Loucy (cell line): ENCODE measurements around the gene SLC3A2.
"Not testable (repeated sequence)": the region's sequence is repeated elsewhere in the genome, so short reads cannot be mapped to it uniquely, and the experiment has no call there.

Source experiments
- H2AFZ ChIP-seq: fragments of 200-600 bp; sonication (generic); 2 replicates; pipeline ENCODE4 v1.6.0; 2016; ENCODE audit warnings: antibody characterized with exemption, mild to moderate bottlenecking, low read length, moderate library complexity
- H3F3A ChIP-seq: fragments of 200-600 bp; 2 replicates; pipeline ENCODE4 v1.6.0; 2016; ENCODE audit warnings: antibody characterized with exemption, low read depth, mild to moderate bottlenecking
- H3K27me3 ChIP-seq: fragments of 200-600 bp; sonication (generic); 2 replicates; pipeline ENCODE4 v1.6.1; 2014; ENCODE audit warnings: low read length, mild to moderate bottlenecking; ENCODE audit not compliant: insufficient read depth, poor library complexity, severe bottlenecking
- H3K36me3 ChIP-seq: fragments of 200-600 bp; sonication (generic); 2 replicates; pipeline ENCODE4 v1.6.1; 2016; ENCODE audit warnings: low read length; ENCODE audit not compliant: insufficient read depth
- H3K4me1 ChIP-seq: fragments of 200-600 bp; sonication (generic); 2 replicates; pipeline ENCODE4 v1.5.1; 2014; ENCODE audit warnings: low read length, mild to moderate bottlenecking; ENCODE audit not compliant: insufficient read depth, poor library complexity, severe bottlenecking
- H3K4me2 ChIP-seq: fragments of 200-600 bp; sonication (generic); 2 replicates; pipeline ENCODE4 v1.6.0; 2014; ENCODE audit warnings: antibody characterized with exemption, low read length, low read depth, mild to moderate bottlenecking; ENCODE audit not compliant: poor library complexity, severe bottlenecking
- H3K4me3 ChIP-seq: fragments of 200-600 bp; sonication (generic); 2 replicates; pipeline ENCODE4 v1.5.1; 2014; ENCODE audit warnings: low read length, mild to moderate bottlenecking, mixed read lengths; ENCODE audit not compliant: poor library complexity, severe bottlenecking
- H3K79me2 ChIP-seq: fragments of 200-600 bp; sonication (generic); 2 replicates; pipeline ENCODE4 v1.6.1; 2014; ENCODE audit warnings: low read length; ENCODE audit not compliant: insufficient read depth
- H3K9ac ChIP-seq: fragments of 200-600 bp; sonication (generic); 2 replicates; pipeline ENCODE4 v1.6.0; 2014; ENCODE audit warnings: mild to moderate bottlenecking, low read depth, low read length, moderate library complexity; ENCODE audit not compliant: poor library complexity, severe bottlenecking
- H3K9me2 ChIP-seq: fragments of 200-600 bp; sonication (generic); replicated peaks from 2 replicates; pipeline ENCODE4 v1.6.1; 2016; ENCODE audit warnings: low read depth, low read length, mixed read lengths
- H3K9me3 ChIP-seq: fragments of 200-600 bp; sonication (generic); 2 replicates; pipeline ENCODE4 v1.6.1; 2014; ENCODE audit warnings: mild to moderate bottlenecking, antibody characterized with exemption, low read length, low read depth; ENCODE audit not compliant: insufficient read depth
- H4K20me1 ChIP-seq: fragments of 200-600 bp; sonication (generic); 2 replicates; pipeline ENCODE4 v1.6.0; 2014; ENCODE audit warnings: antibody characterized with exemption, low read length, mild to moderate bottlenecking; ENCODE audit not compliant: insufficient read depth, poor library complexity, severe bottlenecking
- EZH2phosphoT487 ChIP-seq: fragments of 200-600 bp; IDR thresholded peaks from 2 replicates; pipeline ENCODE4 v1.6.1; 2018; ENCODE audit warnings: antibody characterized with exemption, mild to moderate bottlenecking, moderate library complexity, borderline replicate concordance
- TF ChIP-seq, protein P1 (sequence below): fragments of 200-600 bp; sonication (generic); conservative IDR thresholded peaks from 2 replicates; pipeline ENCODE4 v1.5.1; 2014; ENCODE audit warnings: mild to moderate bottlenecking, antibody characterized with exemption, low read length

Gene SLC3A2

DNA sequence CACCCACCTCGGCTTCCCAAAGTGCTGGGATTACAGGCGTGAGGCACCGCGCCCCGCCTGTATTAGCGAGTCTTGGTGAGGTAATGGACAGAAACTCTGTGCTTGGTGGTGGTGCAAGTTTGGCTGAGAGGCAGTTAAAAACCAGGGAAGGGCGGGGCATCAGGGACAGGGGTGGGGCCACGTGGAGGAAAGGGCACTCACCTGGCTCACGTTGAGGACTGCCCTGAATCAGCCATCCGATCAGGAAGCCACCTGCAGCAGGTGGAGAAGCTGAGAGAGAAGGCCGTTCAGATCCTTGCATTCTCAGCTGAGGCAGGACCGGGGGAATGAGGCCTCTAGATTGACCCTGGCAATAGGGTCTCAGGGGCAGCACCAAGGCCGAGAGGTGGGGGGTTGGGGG lies 52.6 kb downstream of the SLC3A2 start:
- no peaks in the 10 kb centered on the region for H3K4me1 ChIP-seq
- no peaks in the 10 kb centered on the region for H3K9me3 ChIP-seq
- H3F3A ChIP-seq = no peaks in the 10 kb centered on the region
- H3K9ac ChIP-seq = no peak overlapping the region
- TF ChIP-seq, protein P1, sequence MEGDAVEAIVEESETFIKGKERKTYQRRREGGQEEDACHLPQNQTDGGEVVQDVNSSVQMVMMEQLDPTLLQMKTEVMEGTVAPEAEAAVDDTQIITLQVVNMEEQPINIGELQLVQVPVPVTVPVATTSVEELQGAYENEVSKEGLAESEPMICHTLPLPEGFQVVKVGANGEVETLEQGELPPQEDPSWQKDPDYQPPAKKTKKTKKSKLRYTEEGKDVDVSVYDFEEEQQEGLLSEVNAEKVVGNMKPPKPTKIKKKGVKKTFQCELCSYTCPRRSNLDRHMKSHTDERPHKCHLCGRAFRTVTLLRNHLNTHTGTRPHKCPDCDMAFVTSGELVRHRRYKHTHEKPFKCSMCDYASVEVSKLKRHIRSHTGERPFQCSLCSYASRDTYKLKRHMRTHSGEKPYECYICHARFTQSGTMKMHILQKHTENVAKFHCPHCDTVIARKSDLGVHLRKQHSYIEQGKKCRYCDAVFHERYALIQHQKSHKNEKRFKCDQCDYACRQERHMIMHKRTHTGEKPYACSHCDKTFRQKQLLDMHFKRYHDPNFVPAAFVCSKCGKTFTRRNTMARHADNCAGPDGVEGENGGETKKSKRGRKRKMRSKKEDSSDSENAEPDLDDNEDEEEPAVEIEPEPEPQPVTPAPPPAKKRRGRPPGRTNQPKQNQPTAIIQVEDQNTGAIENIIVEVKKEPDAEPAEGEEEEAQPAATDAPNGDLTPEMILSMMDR = no peak
- no peak for TF ChIP-seq EZH2phosphoT487
- no peaks in the 10 kb centered on the region for H4K20me1 ChIP-seq
- no peak overlapping the region for H3K4me2 ChIP-seq
- no peaks in the 10 kb centered on the region for H3K79me2 ChIP-seq
- H3K27me3 ChIP-seq = no peaks in the 10 kb centered on the region
- no peak overlapping the region for H2AFZ ChIP-seq
- no peaks in the 10 kb centered on the region for H3K9me2 ChIP-seq
- H3K36me3 ChIP-seq = no peaks in the 10 kb centered on the region
- H3K4me3 ChIP-seq = no peak overlapping the region

DNA sequence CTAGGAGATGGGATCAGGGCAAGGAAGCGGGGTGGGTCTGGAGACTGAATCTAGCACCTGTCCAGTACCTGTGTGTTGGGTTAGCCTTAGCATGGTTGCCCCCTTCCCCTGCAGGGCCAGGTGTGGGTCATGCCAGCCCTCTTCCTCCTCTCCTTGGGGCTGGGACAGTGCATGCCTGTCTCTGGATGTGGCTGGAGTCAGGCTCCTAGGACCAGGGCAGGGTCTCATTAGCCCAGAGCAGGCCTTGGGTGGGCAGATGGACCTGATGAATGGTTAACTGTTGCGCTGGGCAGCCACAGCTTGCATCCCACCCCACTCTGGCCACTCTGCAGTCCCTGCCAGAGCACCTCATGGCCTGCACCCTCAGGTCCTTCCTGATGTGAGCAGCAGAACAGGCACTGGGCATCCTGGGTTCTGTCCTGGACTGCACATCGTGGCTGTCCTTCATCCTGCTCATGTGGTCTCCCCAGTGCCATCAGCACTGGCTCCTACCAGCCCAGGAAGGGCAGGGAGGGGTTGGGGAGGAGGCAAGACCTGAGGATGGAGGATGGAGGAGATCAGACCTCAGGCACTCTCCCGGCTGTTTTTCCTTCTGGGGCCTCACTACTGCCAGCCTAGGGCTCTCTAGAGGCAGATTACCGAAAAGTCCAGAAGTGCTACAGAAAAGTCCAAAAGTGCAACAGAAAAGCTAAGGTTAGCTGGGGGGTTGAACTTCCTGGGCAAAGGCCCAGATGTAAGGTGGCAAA lies 53.2 kb downstream of the SLC3A2 start:
- H2AFZ ChIP-seq = no peak overlapping the region
- H3K79me2 ChIP-seq = no peaks in the 10 kb centered on the region
- H4K20me1 ChIP-seq = no peaks in the 10 kb centered on the region
- H3K9me2 ChIP-seq = no peaks in the 10 kb centered on the region
- no peaks in the 10 kb centered on the region for H3K36me3 ChIP-seq
- H3K4me3 ChIP-seq = no peak overlapping the region
- no peaks in the 10 kb centered on the region for H3K9me3 ChIP-seq
- TF ChIP-seq, protein P1 = no peak
- TF ChIP-seq EZH2phosphoT487 = no peak
- no peak overlapping the region for H3K4me2 ChIP-seq
- H3F3A ChIP-seq = no peaks in the 10 kb centered on the region
- no peaks in the 10 kb centered on the region for H3K4me1 ChIP-seq
- no peaks in the 10 kb centered on the region for H3K27me3 ChIP-seq
- no peak overlapping the region for H3K9ac ChIP-seq

DNA sequence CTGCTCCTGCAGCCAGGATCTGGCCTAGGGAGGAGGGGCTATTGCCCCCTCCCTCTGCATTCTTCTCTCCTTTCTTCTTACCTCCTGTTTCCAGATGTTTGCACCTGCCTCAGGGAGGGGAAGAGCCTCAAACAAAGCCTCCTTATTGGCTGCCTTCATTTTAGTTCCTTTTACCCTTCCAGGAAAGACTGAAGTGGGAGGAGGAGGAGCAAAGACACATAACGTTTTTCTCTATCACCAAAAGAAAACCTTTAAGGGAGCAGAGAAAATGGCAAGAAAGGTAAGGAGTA lies 53.7 kb downstream of the SLC3A2 start:
- H3K4me3 ChIP-seq = no peak overlapping the region
- TF ChIP-seq EZH2phosphoT487 = no peak
- TF ChIP-seq, protein P1 = no peak
- no peaks in the 10 kb centered on the region for H3K9me2 ChIP-seq
- no peaks in the 10 kb centered on the region for H4K20me1 ChIP-seq
- H3K4me2 ChIP-seq = no peak overlapping the region
- no peaks in the 10 kb centered on the region for H3K79me2 ChIP-seq
- H2AFZ ChIP-seq = 0 out of 2 replicates have a peak overlapping the region, but pooled peaks have one; percentile 13
- H3K9ac ChIP-seq = no peak overlapping the region
- no peaks in the 10 kb centered on the region for H3K4me1 ChIP-seq
- no peaks in the 10 kb centered on the region for H3K9me3 ChIP-seq
- no peaks in the 10 kb centered on the region for H3F3A ChIP-seq
- H3K27me3 ChIP-seq = no peaks in the 10 kb centered on the region
- no peaks in the 10 kb centered on the region for H3K36me3 ChIP-seq

GRCh38 chr11:62937528-62937927 lies 56.8 kb downstream of the SLC3A2 start:
- H3K9me2 ChIP-seq = not testable (repeated sequence)

More at GRCh38 chr11:62937528-62937927, 56.8 kb downstream of the SLC3A2 start:
- H3K4me3 ChIP-seq, H3K9me3 ChIP-seq, H2AFZ ChIP-seq, H3K9ac ChIP-seq, H3K36me3 ChIP-seq, H3K27me3 ChIP-seq, H4K20me1 ChIP-seq, H3K4me2 ChIP-seq, H3K79me2 ChIP-seq, H3F3A ChIP-seq, H3K4me1 ChIP-seq: not testable (repeated sequence)
